ENCODE results near the gene TP63.

The TP63 gene

GRCh38 chr3:189944285-189945145 is 313.3 kb downstream of the TP63 start:
- no peak for DNase-seq

GRCh38 chr3:189945935-189946709 is 314.9 kb downstream of the TP63 start:
- no peak for DNase-seq
